Choroid plexus epithelial cell (primary cell): ENCODE data around the gene NXPE3.

Experiments used
- DNase-seq: peaks from one replicate; pipeline ENCODE4 v3.0.0-alpha.2; 2010; ENCODE audit warnings: low read depth
- H3K4me3 ChIP-seq: 2 replicates; pipeline ENCODE4 v1.5.1; 2011; ENCODE audit warnings: low read depth, mild to moderate bottlenecking, control low read depth, low read length, moderate library complexity
- TF ChIP-seq, protein P1 (sequence below): conservative IDR thresholded peaks from 2 replicates; pipeline ENCODE4 v1.5.1; 2011; ENCODE audit warnings: low read depth, mild to moderate bottlenecking, control low read depth, inconsistent platforms, low read length, moderate library complexity

The NXPE3 gene

GRCh38 chr3:101806491-101806890, 27.5 kb downstream of the NXPE3 start:
- TF ChIP-seq, protein P1, sequence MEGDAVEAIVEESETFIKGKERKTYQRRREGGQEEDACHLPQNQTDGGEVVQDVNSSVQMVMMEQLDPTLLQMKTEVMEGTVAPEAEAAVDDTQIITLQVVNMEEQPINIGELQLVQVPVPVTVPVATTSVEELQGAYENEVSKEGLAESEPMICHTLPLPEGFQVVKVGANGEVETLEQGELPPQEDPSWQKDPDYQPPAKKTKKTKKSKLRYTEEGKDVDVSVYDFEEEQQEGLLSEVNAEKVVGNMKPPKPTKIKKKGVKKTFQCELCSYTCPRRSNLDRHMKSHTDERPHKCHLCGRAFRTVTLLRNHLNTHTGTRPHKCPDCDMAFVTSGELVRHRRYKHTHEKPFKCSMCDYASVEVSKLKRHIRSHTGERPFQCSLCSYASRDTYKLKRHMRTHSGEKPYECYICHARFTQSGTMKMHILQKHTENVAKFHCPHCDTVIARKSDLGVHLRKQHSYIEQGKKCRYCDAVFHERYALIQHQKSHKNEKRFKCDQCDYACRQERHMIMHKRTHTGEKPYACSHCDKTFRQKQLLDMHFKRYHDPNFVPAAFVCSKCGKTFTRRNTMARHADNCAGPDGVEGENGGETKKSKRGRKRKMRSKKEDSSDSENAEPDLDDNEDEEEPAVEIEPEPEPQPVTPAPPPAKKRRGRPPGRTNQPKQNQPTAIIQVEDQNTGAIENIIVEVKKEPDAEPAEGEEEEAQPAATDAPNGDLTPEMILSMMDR = no peak
- H3K4me3 ChIP-seq = no peak overlapping the region
- no peak for DNase-seq

DNA sequence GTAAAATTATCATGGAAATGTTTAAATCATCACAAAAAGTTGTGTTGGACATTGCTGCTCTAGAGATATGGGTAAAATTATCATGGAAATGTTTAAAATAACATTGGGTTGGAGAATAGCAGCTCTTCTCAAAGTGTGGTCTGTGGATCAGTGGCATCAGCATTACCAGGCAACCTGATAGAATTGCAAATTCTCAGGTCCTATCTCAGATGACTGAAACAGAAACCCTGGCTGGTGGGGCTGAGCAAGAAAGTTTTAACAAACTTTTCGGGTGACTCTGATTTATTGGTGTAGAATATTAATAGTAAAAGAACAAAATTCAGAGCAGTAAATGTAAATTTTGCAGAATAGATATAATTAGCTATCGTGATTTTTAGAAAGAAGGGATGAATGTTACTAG, 28.9 kb downstream of the NXPE3 start:
- TF ChIP-seq, protein P1 = no peak
- H3K4me3 ChIP-seq = no peak overlapping the region
- DNase-seq = no peak

DNA sequence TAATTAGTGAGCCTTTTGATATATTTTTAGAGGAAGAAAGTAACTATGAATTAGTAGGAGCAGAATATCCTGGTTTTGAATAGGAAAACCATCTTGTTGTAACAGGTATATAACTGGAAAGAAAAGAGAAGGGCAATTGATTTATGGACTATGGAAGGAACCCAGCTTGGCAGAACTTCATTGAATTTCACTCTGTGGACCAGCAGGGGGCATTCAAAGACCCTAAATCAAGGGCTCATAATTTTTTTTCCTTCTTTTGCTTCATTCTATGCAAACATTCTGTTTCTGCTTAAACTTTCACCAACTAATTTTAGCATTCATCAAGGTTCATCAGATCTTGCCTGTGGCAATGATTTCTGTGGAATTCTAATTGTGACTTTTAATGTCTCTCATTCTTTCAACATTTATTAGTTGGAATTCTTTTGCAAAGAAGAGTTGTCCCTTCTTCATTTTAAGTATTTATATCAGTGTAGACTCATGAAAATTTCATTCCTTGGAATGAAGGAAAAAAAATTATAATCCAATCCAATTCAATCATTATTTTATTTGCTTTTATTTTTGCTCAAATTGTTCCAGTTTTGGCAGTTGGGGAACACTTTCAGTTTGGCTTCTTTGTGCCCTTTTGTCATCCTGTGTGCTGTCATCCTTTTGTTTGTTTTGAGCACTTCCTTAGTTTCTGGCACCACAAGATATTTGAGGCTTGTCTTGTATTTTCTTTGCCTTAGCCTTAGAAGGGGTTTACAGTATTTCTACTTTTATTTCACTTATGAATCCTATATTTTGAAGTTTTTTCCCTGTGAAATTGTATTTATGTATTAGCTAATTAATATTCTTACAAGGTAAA, 30.4 kb downstream of the NXPE3 start:
- peak; percentile 77 for DNase-seq
- H3K4me3 ChIP-seq = no peak overlapping the region
- TF ChIP-seq, protein P1 = peak; percentile 75

GRCh38 chr3:101810022-101810418, 31.0 kb downstream of the NXPE3 start:
- no peak overlapping the region for H3K4me3 ChIP-seq
- DNase-seq = no peak
- TF ChIP-seq, protein P1 = no peak

DNA sequence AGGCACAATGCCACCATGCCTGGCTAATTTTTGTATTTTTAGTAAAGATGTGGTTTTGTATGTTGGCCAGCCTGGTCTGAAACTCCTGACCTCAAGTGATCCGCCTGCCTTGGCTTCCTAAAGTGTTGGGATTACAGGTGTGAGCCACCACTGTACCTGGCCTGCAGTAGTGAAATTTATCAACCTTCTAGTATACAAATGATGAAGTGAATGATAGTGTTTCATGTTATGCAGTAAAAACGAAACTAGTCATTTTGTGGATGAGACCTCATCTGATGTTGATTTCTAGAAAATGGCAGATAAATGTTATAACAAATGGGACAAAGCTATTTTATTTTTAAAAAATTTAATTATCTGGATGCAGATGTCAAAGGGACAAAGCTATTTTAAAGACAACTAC, 32.9 kb downstream of the NXPE3 start:
- no peak overlapping the region for H3K4me3 ChIP-seq
- DNase-seq = no peak
- TF ChIP-seq, protein P1 = no peak

- no peak for DNase-seq
- TF ChIP-seq, protein P1 = no peak
- H3K4me3 ChIP-seq = no peak overlapping the region
Measured at GRCh38 chr3:101812895-101813294, 33.9 kb downstream of the NXPE3 start.
